HepG2 (cell line): ENCODE data around the gene MXD1. TPM values are rescaled to one million over a fixed set of nuclear protein-coding genes. Genes with fewer than 3 reads are reported as not detected.

Experiments used
- EED ChIP-seq: sonication (generic); formaldehyde crosslinking; IDR thresholded peaks from 2 replicates; pipeline ENCODE4 v1.5.0; 2020; ENCODE audit warnings: mild to moderate bottlenecking, missing genetic modification reagents
- FOXJ3 ChIP-seq: sonication (generic); formaldehyde crosslinking; IDR thresholded peaks from 2 replicates; pipeline ENCODE4 v1.4.0; 2020; ENCODE audit warnings: missing genetic modification reagents, mild to moderate bottlenecking, borderline replicate concordance
- GZF1 ChIP-seq: sonication (generic); formaldehyde crosslinking; IDR thresholded peaks from 2 replicates; pipeline ENCODE4 v1.5.1; 2020; ENCODE audit warnings: mild to moderate bottlenecking, missing genetic modification reagents
- KMT2A ChIP-seq: sonication (generic); formaldehyde crosslinking; IDR thresholded peaks from 2 replicates; pipeline ENCODE4 v1.4.0; 2020; ENCODE audit warnings: missing genetic modification reagents
- MIER2 ChIP-seq: IDR thresholded peaks from 2 replicates; pipeline ENCODE4 v1.6.1; 2016; ENCODE audit warnings: missing biosample characterization, missing genetic modification reagents
- PAWR ChIP-seq: sonication (generic); formaldehyde crosslinking; IDR thresholded peaks from 2 replicates; pipeline ENCODE4 v1.4.0; 2020; ENCODE audit warnings: missing genetic modification reagents, mild to moderate bottlenecking, borderline replicate concordance
- PHF8 ChIP-seq: sonication (generic); formaldehyde crosslinking; IDR thresholded peaks from 2 replicates; pipeline ENCODE4 v1.5.0; 2020; ENCODE audit warnings: missing genetic modification reagents
- REXO4 ChIP-seq: sonication (generic); formaldehyde crosslinking; IDR thresholded peaks from 2 replicates; pipeline ENCODE4 v1.8.0; 2022; ENCODE audit warnings: missing genetic modification reagents, mild to moderate bottlenecking, borderline replicate concordance
- SMAD3 ChIP-seq: sonication (generic); formaldehyde crosslinking; IDR thresholded peaks from 2 replicates; pipeline ENCODE4 v1.4.0; 2020; ENCODE audit warnings: missing genetic modification reagents
- SNRNP70 ChIP-seq: fragments of 200-400 bp; formaldehyde crosslinking; IDR thresholded peaks from 2 replicates; pipeline ENCODE4 v1.6.1; 2017; ENCODE audit warnings: mild to moderate bottlenecking, low read depth, low read length, moderate library complexity
- SP2 ChIP-seq: sonication (generic); formaldehyde crosslinking; IDR thresholded peaks from 2 replicates; pipeline ENCODE4 v1.5.1; 2020; ENCODE audit warnings: mild to moderate bottlenecking, missing genetic modification reagents
- SP5 ChIP-seq: IDR thresholded peaks from 2 replicates; pipeline ENCODE4 v1.6.1; 2016; ENCODE audit warnings: low read depth, borderline replicate concordance
- SUZ12 ChIP-seq: fragments of 150-350 bp; IDR thresholded peaks from 2 replicates; pipeline ENCODE4 v1.6.1; 2014; ENCODE audit warnings: low read depth, low read length
- ZFY ChIP-seq: sonication (generic); formaldehyde crosslinking; IDR thresholded peaks from 2 replicates; pipeline ENCODE4 v1.4.0; 2020; ENCODE audit warnings: missing genetic modification reagents
- ZFYVE20 ChIP-seq: sonication (generic); formaldehyde crosslinking; IDR thresholded peaks from 2 replicates; pipeline ENCODE4 v1.8.0; 2023; ENCODE audit warnings: low read depth, mild to moderate bottlenecking, moderate library complexity, missing genetic modification reagents, borderline replicate concordance
- ZNF33A ChIP-seq: sonication (generic); formaldehyde crosslinking; IDR thresholded peaks from 2 replicates; pipeline ENCODE4 v1.5.1; 2020; ENCODE audit warnings: missing genetic modification reagents, mild to moderate bottlenecking, moderate library complexity, borderline replicate concordance
- ZNF512B ChIP-seq: sonication (generic); formaldehyde crosslinking; IDR thresholded peaks from 2 replicates; pipeline ENCODE4 v1.5.1; 2020; ENCODE audit warnings: missing genetic modification reagents, mild to moderate bottlenecking, borderline replicate concordance
- ZNF572 ChIP-seq: sonication (generic); formaldehyde crosslinking; IDR thresholded peaks from 2 replicates; pipeline ENCODE4 v1.5.1; 2020; ENCODE audit warnings: mild to moderate bottlenecking, missing genetic modification reagents
- ZNF674 ChIP-seq: sonication (generic); formaldehyde crosslinking; IDR thresholded peaks from 2 replicates; pipeline ENCODE4 v1.5.0; 2020; ENCODE audit warnings: low read depth, mild to moderate bottlenecking, missing genetic modification reagents
- ZNF737 ChIP-seq: sonication (generic); formaldehyde crosslinking; IDR thresholded peaks from 2 replicates; pipeline ENCODE4 v1.5.0; 2020; ENCODE audit warnings: missing genetic modification reagents, mild to moderate bottlenecking, borderline replicate concordance
- ZNF747 ChIP-seq: sonication (generic); formaldehyde crosslinking; IDR thresholded peaks from 2 replicates; pipeline ENCODE4 v1.8.1; 2023; ENCODE audit warnings: missing genetic modification reagents, mild to moderate bottlenecking, borderline replicate concordance
- ZNF839 ChIP-seq: sonication (generic); formaldehyde crosslinking; IDR thresholded peaks from 2 replicates; pipeline ENCODE4 v1.4.0; 2020; ENCODE audit warnings: missing genetic modification reagents, mild to moderate bottlenecking, borderline replicate concordance
- ZNF879 ChIP-seq: sonication (generic); formaldehyde crosslinking; IDR thresholded peaks from 2 replicates; pipeline ENCODE4 v1.8.1; 2023; ENCODE audit warnings: missing genetic modification reagents
- ZSCAN31 ChIP-seq: sonication (generic); formaldehyde crosslinking; IDR thresholded peaks from 2 replicates; pipeline ENCODE4 v1.5.0; 2020; ENCODE audit warnings: low read depth, mild to moderate bottlenecking, missing genetic modification reagents
- polyA plus RNA-seq, 8 experiments: library from polyadenylated mRNA; depleted of rRNA in 3 of 8; stranded (reverse) in 7 of 8; unstranded in 1 of 8; fragments of >200 nt; fragmentation: Illumina TruSeq in 4 of 8; extraction: Trizol in 4 of 8; gene quantifications; 2 replicates each; pipeline versions ENCODE4 v1.2.1 to v1.2.3, GENCODE V29; 2011 to 2016; ENCODE audit warnings: low read depth in 4 of 8, missing spikeins in 1 of 8, mixed read lengths in 1 of 8; ENCODE audit not compliant: insufficient read depth in 1 of 8
- total RNA-seq, 5 experiments: library from RNA; depleted of rRNA; stranded (reverse); fragments of >200 nt; fragmentation: Illumina TruSeq; extraction: Trizol; gene quantifications; 2 replicates each; pipeline ENCODE4 v1.2.3, GENCODE V29; 2016; ENCODE audit warnings: low read depth in 1 of 5
- TF ChIP-seq, protein P1 (sequence below): sonication (generic); formaldehyde crosslinking; IDR thresholded peaks from 2 replicates; pipeline ENCODE4 v1.8.1; 2023; ENCODE audit warnings: mild to moderate bottlenecking, missing genetic modification reagents
- TF ChIP-seq, protein P2 (sequence below): sonication (generic); formaldehyde crosslinking; IDR thresholded peaks from 2 replicates; pipeline ENCODE4 v1.5.1; 2020; ENCODE audit warnings: missing genetic modification reagents, mild to moderate bottlenecking, borderline replicate concordance

The MXD1 gene
- total and polyA plus RNA-seq, 2 of the 13 experiments (the other 11 are each of a cell fraction or from before 2014, with no cell fraction given) = 6.4 to 14.9 TPM

DNA sequence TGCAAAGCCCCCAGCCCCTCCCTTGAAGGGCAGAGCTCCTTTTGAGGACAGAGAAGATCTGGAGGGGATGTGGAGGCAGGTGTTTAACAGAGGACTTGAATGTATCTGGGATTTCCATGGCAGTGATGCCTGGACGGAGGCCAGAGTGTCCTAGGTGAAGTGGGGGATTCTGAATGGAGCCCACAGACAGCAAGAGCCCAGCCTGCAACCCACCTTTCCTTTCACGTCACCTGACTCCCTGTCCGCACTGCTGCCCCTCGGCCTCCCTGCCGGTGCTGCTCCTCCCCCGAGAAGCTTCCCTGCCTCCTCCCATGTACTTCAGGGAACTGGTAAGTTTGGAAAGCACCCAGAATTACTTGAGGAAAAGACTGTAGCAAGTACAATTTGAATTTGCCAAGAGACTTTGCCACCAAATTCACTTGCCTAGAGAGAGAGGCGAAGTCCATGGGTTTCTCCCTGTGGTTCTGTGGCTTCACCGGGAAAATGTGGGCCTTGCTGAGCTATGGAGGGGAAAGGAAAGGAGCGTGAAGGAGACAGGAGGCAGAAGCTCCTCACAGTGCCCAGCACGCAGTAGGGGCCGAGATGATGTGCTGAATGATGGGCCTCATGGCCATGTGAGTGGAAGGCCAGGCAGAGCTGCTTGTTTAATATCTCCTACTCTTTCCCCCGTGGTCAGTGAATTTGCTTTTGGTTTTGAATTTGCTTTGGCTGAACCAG lies 60.4 kb downstream of the MXD1 start (continued):
- TF ChIP-seq ZNF512B (CRISPR knock-in tag) (no peak), SMAD3 (CRISPR knock-in tag) (no peak), ZNF747 (0 out of 2 replicates have a peak, but pooled peaks have one; percentile 31), PHF8 (no peak), PAWR (CRISPR knock-in tag) (no peak), ZSCAN31 (CRISPR knock-in tag) (no peak; the same call in 1 of the 2 replicates), ZNF737 (CRISPR knock-in tag) (no peak), ZFYVE20 (CRISPR knock-in tag) (no peak), ZFY (CRISPR knock-in tag) (0 out of 2 replicates have a peak, but pooled peaks have one; percentile 1), FOXJ3 (CRISPR knock-in tag) (no peak), SP2 (CRISPR knock-in tag) (no peak), REXO4 (CRISPR knock-in tag) (no peak), SUZ12 (no peak), SNRNP70 (no peak), KMT2A (CRISPR knock-in tag) (0 out of 2 replicates have a peak, but pooled peaks have one; percentile 36), GZF1 (no peak), ZNF33A (CRISPR knock-in tag) (no peak), ZNF572 (CRISPR knock-in tag) (no peak), SP5 (no peak), ZNF839 (CRISPR knock-in tag) (no peak), MIER2 (CRISPR knock-in tag) (no peak), EED (CRISPR knock-in tag) (0 out of 2 replicates have a peak, but pooled peaks have one; percentile 10), ZNF879 (CRISPR knock-in tag) (no peak), ZNF674 (CRISPR knock-in tag) (0 out of 2 replicates have a peak, but pooled peaks have one; percentile 39)
- TF ChIP-seq, protein P1, sequence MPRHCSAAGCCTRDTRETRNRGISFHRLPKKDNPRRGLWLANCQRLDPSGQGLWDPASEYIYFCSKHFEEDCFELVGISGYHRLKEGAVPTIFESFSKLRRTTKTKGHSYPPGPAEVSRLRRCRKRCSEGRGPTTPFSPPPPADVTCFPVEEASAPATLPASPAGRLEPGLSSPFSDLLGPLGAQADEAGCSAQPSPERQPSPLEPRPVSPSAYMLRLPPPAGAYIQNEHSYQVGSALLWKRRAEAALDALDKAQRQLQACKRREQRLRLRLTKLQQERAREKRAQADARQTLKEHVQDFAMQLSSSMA = 0 out of 2 replicates have a peak, but pooled peaks have one; percentile 27
- TF ChIP-seq, protein P2, sequence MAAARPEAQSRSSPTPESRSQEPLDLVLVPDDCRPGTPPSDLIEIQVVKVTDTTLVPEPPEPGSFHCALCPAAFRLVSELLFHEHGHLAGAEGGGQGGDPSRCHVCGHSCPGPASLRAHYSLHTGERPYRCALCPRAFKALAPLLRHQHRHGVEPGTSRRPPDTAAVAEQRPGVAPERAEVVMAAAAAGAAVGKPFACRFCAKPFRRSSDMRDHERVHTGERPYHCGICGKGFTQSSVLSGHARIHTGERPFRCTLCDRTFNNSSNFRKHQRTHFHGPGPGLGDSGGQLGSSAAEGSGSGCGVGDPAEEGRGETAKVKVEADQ = 0 out of 2 replicates have a peak, but pooled peaks have one; percentile 25
